ENCODE measurements around the gene SORCS2.

Gene SORCS2

DNA sequence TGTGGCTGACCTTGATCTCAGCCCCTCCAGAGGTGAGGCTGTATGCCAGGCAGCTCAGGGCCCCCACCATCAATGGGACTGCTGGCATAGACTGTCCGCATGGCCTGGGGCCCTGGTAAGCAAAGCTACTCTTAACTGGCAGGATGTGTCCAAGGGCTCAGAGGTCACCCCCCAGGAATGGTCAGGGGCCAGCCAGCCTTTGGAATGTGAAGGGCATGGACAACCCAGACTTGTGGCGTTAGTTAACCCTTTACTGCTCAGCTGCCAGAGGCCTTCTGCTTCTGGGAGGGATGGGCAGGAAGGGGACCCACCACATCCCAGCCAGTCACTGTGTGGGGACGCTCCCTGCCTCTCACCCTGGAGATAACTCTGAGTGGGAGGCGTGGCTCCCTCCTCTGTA lies 322.5 kb downstream of the SORCS2 start:
- TF ChIP-seq, protein P1, sequence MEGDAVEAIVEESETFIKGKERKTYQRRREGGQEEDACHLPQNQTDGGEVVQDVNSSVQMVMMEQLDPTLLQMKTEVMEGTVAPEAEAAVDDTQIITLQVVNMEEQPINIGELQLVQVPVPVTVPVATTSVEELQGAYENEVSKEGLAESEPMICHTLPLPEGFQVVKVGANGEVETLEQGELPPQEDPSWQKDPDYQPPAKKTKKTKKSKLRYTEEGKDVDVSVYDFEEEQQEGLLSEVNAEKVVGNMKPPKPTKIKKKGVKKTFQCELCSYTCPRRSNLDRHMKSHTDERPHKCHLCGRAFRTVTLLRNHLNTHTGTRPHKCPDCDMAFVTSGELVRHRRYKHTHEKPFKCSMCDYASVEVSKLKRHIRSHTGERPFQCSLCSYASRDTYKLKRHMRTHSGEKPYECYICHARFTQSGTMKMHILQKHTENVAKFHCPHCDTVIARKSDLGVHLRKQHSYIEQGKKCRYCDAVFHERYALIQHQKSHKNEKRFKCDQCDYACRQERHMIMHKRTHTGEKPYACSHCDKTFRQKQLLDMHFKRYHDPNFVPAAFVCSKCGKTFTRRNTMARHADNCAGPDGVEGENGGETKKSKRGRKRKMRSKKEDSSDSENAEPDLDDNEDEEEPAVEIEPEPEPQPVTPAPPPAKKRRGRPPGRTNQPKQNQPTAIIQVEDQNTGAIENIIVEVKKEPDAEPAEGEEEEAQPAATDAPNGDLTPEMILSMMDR (IDR thresholded peaks at IDR 0.05; ENCODE audit: borderline replicate concordance, control extremely low read depth, extremely low read depth, insufficient read depth, missing control alignments) = no peak
- in situ Hi-C loops (cut with MboI; ENCODE audit: low sequenced_read_pairs, unreplicated experiment) = no loop called here
- DNase-seq (ENCODE audit: low spot score) = no peak

DNA sequence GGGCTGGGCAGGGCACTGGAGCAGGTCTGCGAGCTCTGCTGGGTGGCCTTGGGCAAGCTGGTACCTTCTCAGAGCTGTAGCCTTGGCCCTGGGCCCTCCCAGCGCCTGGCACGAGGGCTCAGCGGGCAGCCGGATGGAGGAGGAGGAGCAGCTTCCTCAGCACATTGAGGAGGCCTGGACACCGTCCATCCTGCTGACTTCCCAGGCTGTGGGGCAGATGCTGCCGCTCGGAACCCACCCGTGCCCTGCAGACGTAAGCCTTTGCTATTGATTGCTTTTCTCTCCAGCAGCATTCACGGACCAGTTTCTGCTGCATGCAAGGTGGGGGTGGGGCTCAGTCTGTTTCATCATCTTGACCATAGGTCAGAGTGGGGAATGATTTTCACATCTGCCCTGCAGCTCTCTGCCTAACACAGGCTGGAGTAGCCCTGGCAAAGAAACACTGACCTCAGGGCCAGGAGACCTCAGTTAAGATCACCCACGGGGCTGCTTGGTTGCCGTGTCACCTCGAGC lies 323.1 kb downstream of the SORCS2 start:
- DNase-seq (ENCODE audit: low spot score) = no peak
- TF ChIP-seq, protein P1 (IDR thresholded peaks at IDR 0.05; ENCODE audit: borderline replicate concordance, control extremely low read depth, extremely low read depth, insufficient read depth, missing control alignments) = no peak
- in situ Hi-C loops (cut with MboI; ENCODE audit: low sequenced_read_pairs, unreplicated experiment) = no loop called here

DNA sequence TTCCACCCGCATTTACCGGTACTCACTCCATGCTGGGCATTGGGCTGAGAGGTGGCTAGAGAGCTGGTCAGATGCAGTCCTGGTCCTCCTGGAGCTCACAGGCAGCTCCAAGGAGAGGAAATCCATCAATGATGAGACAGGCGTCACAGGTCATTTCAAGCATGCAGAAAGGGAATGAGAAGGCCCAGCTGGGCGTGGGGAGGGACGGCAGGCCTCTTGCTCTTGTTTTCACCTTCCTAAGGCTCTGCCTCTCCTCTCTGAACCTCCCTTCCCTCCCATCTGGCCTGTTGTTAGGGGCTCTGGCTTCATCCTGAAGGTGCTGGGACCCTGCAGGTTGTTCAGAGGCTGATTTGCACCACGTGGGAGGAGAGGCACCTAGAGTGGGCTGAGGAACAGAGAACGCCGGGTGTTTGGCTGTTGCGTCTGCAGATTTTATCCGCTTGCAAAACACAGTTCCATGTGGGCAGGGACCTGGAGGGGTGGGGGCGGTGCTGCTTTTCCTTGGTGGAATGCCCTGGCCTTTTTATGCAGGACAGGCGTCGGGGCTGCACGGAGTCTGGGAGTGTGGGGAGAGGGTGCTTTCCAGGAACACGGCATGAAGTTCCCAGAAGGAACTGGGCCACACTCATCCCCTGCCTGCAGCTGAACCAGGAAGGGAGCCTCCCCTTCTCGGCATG lies 323.9 kb downstream of the SORCS2 start:
- TF ChIP-seq, protein P1 (IDR thresholded peaks at IDR 0.05; ENCODE audit: borderline replicate concordance, control extremely low read depth, extremely low read depth, insufficient read depth, missing control alignments) = no peak
- no peak for DNase-seq (ENCODE audit: low spot score)
- in situ Hi-C loops (cut with MboI; ENCODE audit: low sequenced_read_pairs, unreplicated experiment) = no loop called here

DNA sequence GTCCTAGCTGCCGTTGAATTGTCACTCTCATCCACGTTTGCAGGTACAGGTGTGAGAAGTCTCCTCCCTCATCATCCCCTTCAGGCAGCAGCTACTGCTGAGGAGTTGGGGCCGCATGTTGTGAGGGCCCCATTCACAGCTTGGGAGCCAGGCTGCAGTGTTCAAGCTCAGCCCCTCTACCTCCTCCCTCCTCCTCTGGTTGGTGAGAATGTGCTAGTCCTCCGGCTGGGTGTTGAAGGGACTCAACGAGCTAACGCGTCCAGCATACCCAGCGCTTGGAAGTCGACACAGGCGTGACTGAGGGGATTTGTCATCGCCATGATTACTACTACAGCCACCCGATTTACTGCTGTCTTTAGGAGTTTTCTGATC lies 324.4 kb downstream of the SORCS2 start:
- in situ Hi-C loops (cut with MboI; ENCODE audit: low sequenced_read_pairs, unreplicated experiment) = no loop called here
- DNase-seq (ENCODE audit: low spot score) = no peak
- TF ChIP-seq, protein P1 (IDR thresholded peaks at IDR 0.05; ENCODE audit: borderline replicate concordance, control extremely low read depth, extremely low read depth, insufficient read depth, missing control alignments) = no peak

DNA sequence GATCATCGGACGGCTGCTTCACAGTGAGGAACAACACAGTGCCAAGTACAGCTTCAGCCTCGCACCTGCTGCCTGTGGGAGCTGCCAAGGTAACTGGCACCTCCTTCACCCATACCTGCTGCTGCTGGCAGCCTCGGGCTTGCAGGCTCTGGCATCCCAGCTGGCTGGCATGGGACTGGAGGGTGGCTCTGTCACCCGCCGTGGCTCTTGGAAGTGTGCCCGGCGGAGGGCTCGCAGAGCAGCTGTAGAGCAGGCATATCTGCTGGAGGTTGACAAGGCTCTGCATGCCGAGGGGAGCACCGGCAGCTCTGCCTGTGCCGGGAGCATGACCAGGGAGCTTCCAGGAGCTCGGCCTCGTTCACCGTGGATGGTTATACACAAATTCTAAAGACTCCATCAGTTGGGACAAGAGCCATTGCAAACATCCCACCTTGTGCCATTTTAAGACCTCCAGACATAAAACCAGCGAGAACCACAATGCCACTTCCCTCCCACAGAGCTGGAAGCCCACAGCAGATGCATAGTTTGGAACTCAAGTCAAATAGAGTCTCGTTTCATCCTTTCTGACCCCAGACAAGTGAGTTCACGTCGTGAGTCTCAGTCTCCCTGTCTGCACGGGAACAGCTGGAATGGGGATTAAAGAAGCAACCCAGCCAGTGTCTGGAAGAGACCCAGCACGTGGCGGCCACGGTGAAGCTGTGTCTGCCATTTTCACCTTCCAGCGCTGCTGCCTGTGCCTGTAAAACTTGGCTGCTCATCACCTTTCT lies 326.7 kb downstream of the SORCS2 start:
- no peak for DNase-seq (ENCODE audit: low spot score)
- TF ChIP-seq, protein P1 (IDR thresholded peaks at IDR 0.05; ENCODE audit: borderline replicate concordance, control extremely low read depth, extremely low read depth, insufficient read depth, missing control alignments) = no peak
- in situ Hi-C loops (cut with MboI; ENCODE audit: low sequenced_read_pairs, unreplicated experiment) = no loop called here

DNA sequence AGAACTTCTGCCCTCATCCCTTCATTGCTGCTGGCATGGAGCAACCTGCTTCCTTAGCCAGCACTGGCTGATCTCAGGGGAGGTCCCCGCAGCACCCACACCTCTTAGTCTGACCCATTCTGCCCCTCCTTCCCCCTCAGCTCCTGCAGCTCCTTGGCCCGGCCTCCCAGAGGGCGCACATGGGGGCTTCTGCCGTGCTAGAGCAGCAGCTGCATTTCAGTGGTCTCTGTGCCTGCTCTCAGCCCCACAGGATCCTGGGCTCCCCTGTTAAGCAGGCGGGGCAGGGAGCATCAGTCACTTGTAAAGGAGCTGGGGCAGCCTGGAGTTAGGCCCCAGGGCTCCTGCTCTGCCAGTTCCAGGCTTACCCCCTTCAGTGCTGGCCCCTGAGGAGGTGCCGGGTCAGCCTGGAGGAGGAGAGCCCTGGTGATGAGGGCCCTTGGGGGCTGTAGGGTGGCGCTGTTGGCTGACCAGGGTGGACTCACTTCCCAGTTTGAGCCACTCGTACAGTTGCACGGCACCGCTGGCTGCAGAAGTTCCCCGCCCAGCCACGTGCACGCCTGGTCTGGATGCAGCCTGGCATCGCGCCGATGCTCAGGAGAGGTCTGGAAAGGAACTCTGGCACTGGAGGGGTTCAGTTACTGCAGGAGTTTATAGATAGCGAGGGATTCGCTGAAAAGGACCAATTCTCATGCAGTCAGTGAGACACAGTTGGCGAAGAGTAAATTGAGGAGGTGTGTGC lies 327.5 kb downstream of the SORCS2 start:
- TF ChIP-seq, protein P1 (IDR thresholded peaks at IDR 0.05; ENCODE audit: borderline replicate concordance, control extremely low read depth, extremely low read depth, insufficient read depth, missing control alignments) = no peak
- DNase-seq (ENCODE audit: low spot score) = no peak
- in situ Hi-C loops (cut with MboI; ENCODE audit: low sequenced_read_pairs, unreplicated experiment) = no loop called here

Data from GM13976 (cell line).